Uterus (tissue), 4 donors: ENCODE data around the gene SYNGR3. TPM values are rescaled to one million over a fixed set of nuclear protein-coding genes. Genes with fewer than 3 reads are reported as not detected.
"Not testable (repeated sequence)": the region's sequence is repeated elsewhere in the genome, so short reads cannot be mapped to it uniquely, and the experiment has no call there.

Experiments used
- DNase-seq, 2 donors: peaks; one replicate each; pipeline ENCODE4 v3.0.0-alpha.2; 2019 to 2020
- H3K27ac ChIP-seq, 2 donors: fragments of 200-600 bp; sonication (generic); 1 replicate in 1 of 2; 2 replicates in 1 of 2; pipeline ENCODE4 v1.5.1; 2016 to 2018
- H3K27me3 ChIP-seq, 2 donors: fragments of 200-600 bp; sonication (generic); one replicate each; pipeline ENCODE4 v1.5.1; 2018 to 2019; ENCODE audit warnings: control low read depth in 1 of 2
- H3K36me3 ChIP-seq, 2 donors: fragments of 200-600 bp; sonication (generic); one replicate each; pipeline ENCODE4 v1.5.1; 2019; ENCODE audit warnings: control low read depth in 1 of 2
- H3K4me1 ChIP-seq, 2 donors: fragments of 200-600 bp; sonication (generic); one replicate each; pipeline ENCODE4 v1.5.1; 2018 to 2019; ENCODE audit warnings: control low read depth in 1 of 2
- H3K4me3 ChIP-seq, 2 donors: fragments of 200-600 bp; sonication (generic); 1 replicate in 1 of 2; 2 replicates in 1 of 2; pipeline ENCODE4 v1.5.1; 2018 to 2019; ENCODE audit warnings: mild to moderate bottlenecking in 1 of 2
- H3K9me3 ChIP-seq, 2 donors: fragments of 200-600 bp; sonication (generic); one replicate each; pipeline ENCODE4 v1.5.1; 2019; ENCODE audit warnings: control low read depth in 1 of 2
- POLR2A ChIP-seq, 2 donors: fragments of 450-650 bp; IDR thresholded peaks; one replicate each; pipeline ENCODE4 v1.6.1; 2016; ENCODE audit warnings: antibody characterized with exemption in 2 of 2, mild to moderate bottlenecking in 1 of 2, moderate library complexity in 1 of 2
- intact Hi-C: fragments of 100-400 bp; cut with DNase I; formaldehyde crosslinking; loops from one replicate; pipeline ENCODE4 v1.15.1; 2023; ENCODE audit warnings: low total_unique reads
- total RNA-seq, 4 donors: library from RNA; depleted of rRNA in 3 of 4; stranded (reverse); fragments of >200 nt in 3 of 4; gene quantifications; one replicate each; pipeline versions ENCODE4 v1.1.0 to v1.2.4, GENCODE V29; 2014 to 2023
- TF ChIP-seq, protein P1 (sequence below), 4 experiments: fragments of 200-600 bp in 2 of 4; fragments of 450-650 bp in 2 of 4; sonication (generic) in 2 of 4; IDR thresholded peaks; one replicate each; pipeline ENCODE4 v1.5.1; 2016 to 2019; ENCODE audit warnings: antibody characterized with exemption in 4 of 4, mild to moderate bottlenecking in 2 of 4, moderate library complexity in 1 of 4
- donor health status: DM: yes; HTN: yes; CAD: no.

SYNGR3 gene
- total RNA-seq, 4 donors from 2014 or later = 1.5 TPM; not detected in 3

DNA sequence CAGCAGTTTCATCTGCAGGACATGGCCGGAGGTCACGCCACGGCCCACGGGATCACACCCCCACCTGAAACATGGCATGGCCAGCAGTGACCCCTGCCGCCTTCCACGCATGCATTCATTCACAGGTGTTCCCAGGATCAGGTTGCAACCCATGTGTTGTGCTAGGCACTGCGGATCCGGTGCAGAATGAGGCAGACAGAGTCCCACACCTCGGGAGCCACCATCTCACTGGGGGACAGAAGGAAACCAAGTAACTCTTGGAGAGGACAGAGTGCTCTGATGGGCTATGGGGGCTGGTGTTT lies 42.5 kb upstream of the SYNGR3 start:
- no peak overlapping the region for H3K4me3 ChIP-seq
- H3K27ac ChIP-seq = no peak overlapping the region
- TF ChIP-seq, protein P1, sequence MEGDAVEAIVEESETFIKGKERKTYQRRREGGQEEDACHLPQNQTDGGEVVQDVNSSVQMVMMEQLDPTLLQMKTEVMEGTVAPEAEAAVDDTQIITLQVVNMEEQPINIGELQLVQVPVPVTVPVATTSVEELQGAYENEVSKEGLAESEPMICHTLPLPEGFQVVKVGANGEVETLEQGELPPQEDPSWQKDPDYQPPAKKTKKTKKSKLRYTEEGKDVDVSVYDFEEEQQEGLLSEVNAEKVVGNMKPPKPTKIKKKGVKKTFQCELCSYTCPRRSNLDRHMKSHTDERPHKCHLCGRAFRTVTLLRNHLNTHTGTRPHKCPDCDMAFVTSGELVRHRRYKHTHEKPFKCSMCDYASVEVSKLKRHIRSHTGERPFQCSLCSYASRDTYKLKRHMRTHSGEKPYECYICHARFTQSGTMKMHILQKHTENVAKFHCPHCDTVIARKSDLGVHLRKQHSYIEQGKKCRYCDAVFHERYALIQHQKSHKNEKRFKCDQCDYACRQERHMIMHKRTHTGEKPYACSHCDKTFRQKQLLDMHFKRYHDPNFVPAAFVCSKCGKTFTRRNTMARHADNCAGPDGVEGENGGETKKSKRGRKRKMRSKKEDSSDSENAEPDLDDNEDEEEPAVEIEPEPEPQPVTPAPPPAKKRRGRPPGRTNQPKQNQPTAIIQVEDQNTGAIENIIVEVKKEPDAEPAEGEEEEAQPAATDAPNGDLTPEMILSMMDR (IDR thresholded peaks at IDR 0.05) = no peak
- intact Hi-C loops = no loop called here
- no peaks in the 10 kb centered on the region for H3K4me1 ChIP-seq
- no peaks in the 10 kb centered on the region for H3K36me3 ChIP-seq
- no peaks in the 10 kb centered on the region for H3K27me3 ChIP-seq
- DNase-seq = no peak
- H3K9me3 ChIP-seq = no peaks in the 10 kb centered on the region

DNA sequence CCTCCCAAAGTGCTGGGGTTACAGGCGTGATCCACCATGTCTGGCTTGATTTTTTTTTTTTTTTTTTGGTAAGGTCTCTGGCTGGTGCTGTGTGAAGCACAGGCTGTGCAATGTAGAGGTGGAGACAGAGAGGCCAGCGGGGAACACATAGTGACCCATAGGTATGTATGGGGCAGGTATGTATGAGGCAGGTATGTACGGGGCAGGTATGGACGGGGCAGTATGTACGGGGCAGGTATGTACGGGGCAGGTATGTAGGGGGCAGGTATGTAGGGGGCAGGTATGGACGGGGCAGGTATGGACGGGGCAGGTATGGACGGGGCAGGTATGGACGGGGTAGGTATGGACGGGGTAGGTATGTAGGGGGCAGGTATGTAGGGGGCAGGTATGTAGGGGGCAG lies 40.3 kb upstream of the SYNGR3 start:
- H3K27ac ChIP-seq = no peak overlapping the region
- no peaks in the 10 kb centered on the region for H3K36me3 ChIP-seq
- H3K9me3 ChIP-seq = no peaks in the 10 kb centered on the region
- no peak for DNase-seq
- H3K4me3 ChIP-seq = no peak overlapping the region
- intact Hi-C loops = no loop called here
- H3K27me3 ChIP-seq = no peaks in the 10 kb centered on the region
- TF ChIP-seq, protein P1 (IDR thresholded peaks at IDR 0.05) = no peak
- TF ChIP-seq POLR2A (IDR thresholded peaks at IDR 0.05) = no peak
- H3K4me1 ChIP-seq = no peaks in the 10 kb centered on the region

DNA sequence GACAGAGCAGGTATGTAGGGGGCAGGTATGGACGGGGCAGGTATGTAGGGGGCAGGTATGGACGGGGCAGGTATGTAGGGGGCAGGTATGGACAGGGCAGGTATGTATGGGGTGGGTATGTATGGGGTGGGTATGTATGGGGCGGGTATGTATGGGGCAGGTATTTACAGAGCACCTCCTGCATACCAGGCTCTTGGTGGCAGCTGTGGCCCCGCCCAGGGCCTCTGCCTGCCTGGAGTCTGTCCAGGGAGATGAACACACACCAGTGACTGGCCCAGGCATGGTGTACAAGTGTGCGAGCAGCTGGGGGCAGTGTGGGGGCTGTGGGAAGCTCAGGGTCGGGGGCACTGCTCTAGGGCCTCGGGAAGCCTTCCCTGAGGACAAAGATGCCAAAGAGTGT lies 39.7 kb upstream of the SYNGR3 start:
- Histone ChIP-seq H3K27ac (no peak overlapping the region), H3K4me1 (no peaks in the 10 kb centered on the region), H3K36me3 (no peaks in the 10 kb centered on the region), H3K9me3 (no peaks in the 10 kb centered on the region), H3K4me3 (no peak overlapping the region), H3K27me3 (no peaks in the 10 kb centered on the region)
- no peak for TF ChIP-seq POLR2A (IDR thresholded peaks at IDR 0.05)
- TF ChIP-seq, protein P1 (IDR thresholded peaks at IDR 0.05) = no peak
- intact Hi-C loops = no loop called here
- DNase-seq = no peak

DNA sequence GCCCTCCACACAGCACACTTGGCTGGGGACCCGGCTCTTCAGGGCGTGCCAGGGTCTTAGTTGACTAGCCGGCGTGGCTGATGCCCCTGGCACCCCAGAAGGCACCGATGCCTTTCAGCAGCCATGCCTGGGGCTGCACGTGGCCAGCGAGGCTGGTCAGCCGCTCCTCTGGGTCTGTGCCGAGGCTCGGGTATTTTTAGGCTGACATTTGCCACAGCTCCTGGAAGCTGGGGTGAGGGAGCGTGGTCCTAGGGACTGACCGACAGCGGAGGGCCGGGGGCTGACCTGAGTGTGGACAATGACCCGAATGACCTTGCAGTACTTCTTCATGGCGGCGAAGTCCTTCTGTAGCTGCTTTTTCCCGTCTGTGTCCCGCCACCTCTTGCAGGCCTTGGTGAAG lies 39.2 kb upstream of the SYNGR3 start:
- TF ChIP-seq, protein P1 (IDR thresholded peaks at IDR 0.05) = no peak
- TF ChIP-seq POLR2A (IDR thresholded peaks at IDR 0.05) = no peak
- intact Hi-C loops = no loop called here
- Histone ChIP-seq H3K36me3 (no peaks in the 10 kb centered on the region), H3K27me3 (no peaks in the 10 kb centered on the region), H3K27ac (no peak overlapping the region), H3K4me1 (no peaks in the 10 kb centered on the region), H3K4me3 (no peak overlapping the region), H3K9me3 (no peaks in the 10 kb centered on the region)
- no peak for DNase-seq

DNA sequence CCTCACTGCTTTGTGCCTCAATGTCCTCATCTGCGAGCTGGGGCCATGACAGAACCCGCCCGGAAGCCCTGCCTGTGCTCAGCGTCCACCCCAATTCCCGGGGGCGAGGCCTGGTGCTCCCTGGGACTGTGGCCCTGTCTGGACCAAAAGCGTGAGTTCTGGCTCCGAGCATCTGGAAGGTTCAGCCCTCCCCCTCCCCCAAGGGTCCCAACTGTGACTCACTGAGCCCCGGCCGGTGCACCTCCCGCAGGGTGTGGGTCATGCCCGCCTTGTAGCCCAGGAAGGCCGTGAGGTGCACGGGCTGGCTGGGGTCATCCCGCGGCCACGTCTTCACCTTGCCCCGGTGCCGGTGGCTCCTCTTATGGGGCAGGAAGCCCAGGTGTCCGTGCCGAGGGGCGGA lies 36.0 kb upstream of the SYNGR3 start:
- Histone ChIP-seq H3K27me3 (no peaks in the 10 kb centered on the region), H3K27ac (no peak overlapping the region), H3K36me3 (no peaks in the 10 kb centered on the region), H3K4me1 (no peaks in the 10 kb centered on the region), H3K9me3 (no peaks in the 10 kb centered on the region), H3K4me3 (no peak overlapping the region)
- intact Hi-C loops = no loop called here
- no peak for DNase-seq
- no peak for TF ChIP-seq POLR2A (IDR thresholded peaks at IDR 0.05)
- TF ChIP-seq, protein P1 (IDR thresholded peaks at IDR 0.05) = no peak

DNA sequence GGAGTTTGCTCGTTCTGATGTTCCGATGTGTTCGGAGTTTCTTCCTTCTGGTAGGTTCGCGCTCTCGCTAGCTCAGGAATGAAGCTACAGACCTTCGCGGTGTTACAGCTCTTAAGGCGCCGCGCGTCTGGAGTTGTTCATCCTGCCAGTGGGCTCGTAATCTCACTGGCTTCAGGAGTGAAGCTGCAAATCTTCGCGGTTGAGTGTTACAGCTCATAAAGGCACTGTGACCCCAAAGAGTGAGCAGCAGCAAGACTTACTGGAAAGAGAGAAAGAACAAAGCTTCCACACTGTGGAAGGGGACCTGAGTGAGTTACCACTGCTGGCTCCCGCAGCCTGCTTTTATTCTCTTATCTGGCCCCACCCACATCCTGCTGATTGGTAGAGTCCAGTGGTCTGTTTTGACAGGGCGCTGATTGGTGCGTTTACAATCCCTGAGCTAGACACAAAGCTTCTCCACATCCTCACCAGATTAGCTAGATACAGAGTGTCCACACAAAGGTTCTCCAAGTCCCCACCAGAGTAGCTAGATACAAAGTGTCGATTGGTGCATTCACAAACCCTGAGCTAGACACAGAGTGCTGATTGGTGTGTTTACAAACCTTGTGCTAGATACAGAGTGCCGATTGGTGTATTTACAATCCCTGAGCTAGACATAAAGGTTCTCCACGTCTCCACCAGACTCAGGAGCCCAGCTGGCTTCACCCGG lies 32.2 kb upstream of the SYNGR3 start:
- H3K27ac ChIP-seq, H3K4me1 ChIP-seq, DNase-seq, intact Hi-C loops, H3K36me3 ChIP-seq, H3K27me3 ChIP-seq, H3K9me3 ChIP-seq, H3K4me3 ChIP-seq: not testable (repeated sequence)

DNA sequence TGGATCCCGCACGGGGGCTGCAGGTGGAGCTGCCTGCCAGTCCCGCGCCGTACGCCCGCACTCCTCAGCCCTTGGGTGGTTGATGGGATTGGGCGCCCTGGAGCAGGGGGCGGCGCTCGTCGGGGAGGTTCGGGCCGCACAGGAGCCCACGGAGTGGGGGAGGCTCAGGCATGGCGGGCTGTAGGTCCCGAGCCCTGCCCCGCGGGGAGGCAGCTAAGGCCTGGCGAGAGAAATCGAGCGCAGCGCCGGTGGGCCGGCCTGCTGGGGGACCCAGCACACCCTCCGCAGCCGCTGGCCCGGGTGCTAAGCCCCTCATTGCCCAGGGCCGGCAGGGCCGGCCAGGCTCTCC lies 31.7 kb upstream of the SYNGR3 start:
- H3K36me3 ChIP-seq, H3K4me1 ChIP-seq, H3K4me3 ChIP-seq, H3K9me3 ChIP-seq, H3K27ac ChIP-seq, H3K27me3 ChIP-seq, intact Hi-C loops: not testable (repeated sequence)
- peak in 1 of 2 donors; percentile 22 for DNase-seq
